NB4 (cell line): ENCODE measurements around the gene PDS5B.

Source experiments
- DNase-seq: peaks from one replicate; pipeline ENCODE4 v3.0.0; 2010; ENCODE audit warnings: low read depth
- H3K4me3 ChIP-seq: one replicate; pipeline ENCODE4 v1.5.1; 2011; ENCODE audit warnings: mild to moderate bottlenecking, low read depth, low read length, moderate library complexity
- MYC ChIP-seq: IDR thresholded peaks from 2 replicates; pipeline ENCODE4 v1.6.1; 2011; ENCODE audit warnings: low read depth, low read length
- POLR2A ChIP-seq: IDR thresholded peaks from 2 replicates; pipeline ENCODE4 v1.6.1; 2011; ENCODE audit warnings: mild to moderate bottlenecking; ENCODE audit not compliant: insufficient read length; ENCODE audit errors: extremely low read depth
- TF ChIP-seq, protein P1 (sequence below): IDR thresholded peaks from one replicate; pipeline ENCODE4 v1.5.1; 2012; ENCODE audit warnings: low read depth, low read length
- TF ChIP-seq, protein P2 (sequence below): IDR thresholded peaks from 2 replicates; pipeline ENCODE4 v1.6.1; 2011; ENCODE audit warnings: low read depth, low read length

PDS5B gene

GRCh38 chr13:32600890-32601289 is 14.6 kb downstream of the PDS5B start:
- DNase-seq, result peak; percentile 29
- no peak for TF ChIP-seq POLR2A
- TF ChIP-seq, protein P1, sequence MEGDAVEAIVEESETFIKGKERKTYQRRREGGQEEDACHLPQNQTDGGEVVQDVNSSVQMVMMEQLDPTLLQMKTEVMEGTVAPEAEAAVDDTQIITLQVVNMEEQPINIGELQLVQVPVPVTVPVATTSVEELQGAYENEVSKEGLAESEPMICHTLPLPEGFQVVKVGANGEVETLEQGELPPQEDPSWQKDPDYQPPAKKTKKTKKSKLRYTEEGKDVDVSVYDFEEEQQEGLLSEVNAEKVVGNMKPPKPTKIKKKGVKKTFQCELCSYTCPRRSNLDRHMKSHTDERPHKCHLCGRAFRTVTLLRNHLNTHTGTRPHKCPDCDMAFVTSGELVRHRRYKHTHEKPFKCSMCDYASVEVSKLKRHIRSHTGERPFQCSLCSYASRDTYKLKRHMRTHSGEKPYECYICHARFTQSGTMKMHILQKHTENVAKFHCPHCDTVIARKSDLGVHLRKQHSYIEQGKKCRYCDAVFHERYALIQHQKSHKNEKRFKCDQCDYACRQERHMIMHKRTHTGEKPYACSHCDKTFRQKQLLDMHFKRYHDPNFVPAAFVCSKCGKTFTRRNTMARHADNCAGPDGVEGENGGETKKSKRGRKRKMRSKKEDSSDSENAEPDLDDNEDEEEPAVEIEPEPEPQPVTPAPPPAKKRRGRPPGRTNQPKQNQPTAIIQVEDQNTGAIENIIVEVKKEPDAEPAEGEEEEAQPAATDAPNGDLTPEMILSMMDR, result no peak
- no peak for TF ChIP-seq MYC
- TF ChIP-seq, protein P2, sequence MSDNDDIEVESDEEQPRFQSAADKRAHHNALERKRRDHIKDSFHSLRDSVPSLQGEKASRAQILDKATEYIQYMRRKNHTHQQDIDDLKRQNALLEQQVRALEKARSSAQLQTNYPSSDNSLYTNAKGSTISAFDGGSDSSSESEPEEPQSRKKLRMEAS, result no peak

DNA sequence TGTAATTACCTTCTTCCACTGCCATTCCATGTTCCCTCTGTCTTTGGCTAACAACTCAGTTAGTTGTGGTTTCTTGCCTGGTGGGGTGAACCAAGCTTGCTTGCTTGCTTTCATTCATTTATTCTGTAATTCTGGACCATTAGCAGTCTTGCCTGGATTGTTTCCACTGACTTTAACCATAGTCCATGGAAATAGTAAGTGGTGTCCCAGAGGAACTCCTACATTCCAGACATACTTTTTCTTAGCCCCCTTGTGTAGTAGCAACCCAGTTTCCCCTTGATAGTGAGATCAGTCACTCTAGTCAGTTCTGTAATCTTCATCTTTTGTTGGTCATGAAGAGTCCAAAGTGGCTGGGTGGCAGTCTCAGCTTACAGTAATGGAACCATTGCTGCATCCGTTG is 23.2 kb downstream of the PDS5B start:
- TF ChIP-seq POLR2A (no peak), MYC (no peak)
- TF ChIP-seq, protein P1, result no peak
- TF ChIP-seq, protein P2, result no peak
- no peak overlapping the region for H3K4me3 ChIP-seq
- DNase-seq, result no peak

More at GRCh38 chr13:32600890-32601289, 14.6 kb downstream of the PDS5B start:
- H3K4me3 ChIP-seq, result no peak overlapping the region

- DNase-seq, result no peak
- TF ChIP-seq, protein P1, result no peak
- no peak for TF ChIP-seq POLR2A
- no peak overlapping the region for H3K4me3 ChIP-seq
Observed at GRCh38 chr13:32610538-32610937, 24.3 kb downstream of the PDS5B start.

- no peak overlapping the region for H3K4me3 ChIP-seq
- DNase-seq, result no peak
- TF ChIP-seq, protein P1, result no peak
- TF ChIP-seq, protein P2, result no peak
- no peak for TF ChIP-seq POLR2A
- TF ChIP-seq MYC, result no peak
Observed at GRCh38 chr13:32610977-32611376, 24.7 kb downstream of the PDS5B start.

- TF ChIP-seq POLR2A (no peak), MYC (no peak)
- TF ChIP-seq, protein P2, result no peak
- TF ChIP-seq, protein P1, result no peak
- DNase-seq, result no peak
- H3K4me3 ChIP-seq, result no peak overlapping the region
Observed at GRCh38 chr13:32616883-32617511, 30.7 kb downstream of the PDS5B start.

DNA sequence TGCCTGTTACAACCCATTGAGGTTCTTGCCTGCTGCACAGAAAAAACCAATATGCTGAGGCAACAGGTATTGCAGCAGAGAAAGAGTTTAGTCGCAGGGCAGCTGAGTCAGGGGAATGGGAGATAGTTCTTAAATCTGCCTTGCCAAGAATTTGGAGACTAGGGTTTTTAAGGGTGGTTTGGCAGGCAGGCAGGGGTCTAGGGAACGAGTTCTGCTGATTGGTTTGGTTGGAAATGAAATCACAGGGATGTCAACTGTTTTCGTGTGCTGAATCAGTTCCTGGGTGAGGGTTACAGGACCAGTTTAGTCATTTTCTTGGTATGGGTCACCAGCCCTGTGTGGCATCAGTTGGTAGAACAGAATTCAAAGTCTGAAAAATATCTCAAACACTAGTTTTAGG is 36.6 kb downstream of the PDS5B start:
- H3K4me3 ChIP-seq, result no peak overlapping the region
- no peak for TF ChIP-seq MYC
- TF ChIP-seq, protein P1, result no peak
- TF ChIP-seq, protein P2, result no peak
- TF ChIP-seq POLR2A, result no peak
- peak; percentile 15 for DNase-seq
